ENCODE results near the gene GPR82.

GRCh38 chrX:41705680-41706374 is 18.2 kb upstream of the GPR82 start:
- TF ChIP-seq CTCF (IDR thresholded peaks at IDR 0.05) (no peak), POLR2A (IDR thresholded peaks at IDR 0.05) (no peak)

Measured in Peyer's patch (tissue), 4 donors.